Left colon (tissue), 2 donors: ENCODE results near the gene AKIRIN2. TPM values are rescaled to one million over a fixed set of nuclear protein-coding genes. Genes with fewer than 3 reads are reported as not detected.
"Not testable (repeated sequence)": the region's sequence is repeated elsewhere in the genome, so short reads cannot be mapped to it uniquely, and the experiment has no call there.

Experiments
- ATAC-seq: fragments of 200-7000 bp; cut with Tn5 transposase; one replicate; pipeline ENCODE4 v1.9.1; 2020; ENCODE audit warnings: mild to moderate bottlenecking, moderate library complexity
- DNase-seq, 2 donors: peaks; one replicate each; pipeline ENCODE4 v3.0.0-alpha.2; 2020
- intact Hi-C, 2 donors: fragments of 100-400 bp; cut with DNase I in 1 of 2; cut with micrococcal nuclease in 1 of 2; formaldehyde crosslinking; loops; one replicate each; pipeline versions ENCODE4 v1.11.2 to v1.14.0; 2022; cut with DNase I, micrococcal nuclease
- total RNA-seq, 2 donors: library from RNA; stranded (reverse); fragmentation: NEBNext Ultra II Directional; extraction: Animal tissue kit (Norgen Biotek cat#: 25700); gene quantifications; one replicate each; pipeline ENCODE4 v1.2.1, GENCODE V29; 2021
- donor health status: DM: no; HTN: no; CAD: no.
- donor health status: DM: yes; HTN: yes; CAD: no.

The AKIRIN2 gene
- total RNA-seq, 2 donors from 2014 or later: 30.4 to 40.9 TPM

DNA sequence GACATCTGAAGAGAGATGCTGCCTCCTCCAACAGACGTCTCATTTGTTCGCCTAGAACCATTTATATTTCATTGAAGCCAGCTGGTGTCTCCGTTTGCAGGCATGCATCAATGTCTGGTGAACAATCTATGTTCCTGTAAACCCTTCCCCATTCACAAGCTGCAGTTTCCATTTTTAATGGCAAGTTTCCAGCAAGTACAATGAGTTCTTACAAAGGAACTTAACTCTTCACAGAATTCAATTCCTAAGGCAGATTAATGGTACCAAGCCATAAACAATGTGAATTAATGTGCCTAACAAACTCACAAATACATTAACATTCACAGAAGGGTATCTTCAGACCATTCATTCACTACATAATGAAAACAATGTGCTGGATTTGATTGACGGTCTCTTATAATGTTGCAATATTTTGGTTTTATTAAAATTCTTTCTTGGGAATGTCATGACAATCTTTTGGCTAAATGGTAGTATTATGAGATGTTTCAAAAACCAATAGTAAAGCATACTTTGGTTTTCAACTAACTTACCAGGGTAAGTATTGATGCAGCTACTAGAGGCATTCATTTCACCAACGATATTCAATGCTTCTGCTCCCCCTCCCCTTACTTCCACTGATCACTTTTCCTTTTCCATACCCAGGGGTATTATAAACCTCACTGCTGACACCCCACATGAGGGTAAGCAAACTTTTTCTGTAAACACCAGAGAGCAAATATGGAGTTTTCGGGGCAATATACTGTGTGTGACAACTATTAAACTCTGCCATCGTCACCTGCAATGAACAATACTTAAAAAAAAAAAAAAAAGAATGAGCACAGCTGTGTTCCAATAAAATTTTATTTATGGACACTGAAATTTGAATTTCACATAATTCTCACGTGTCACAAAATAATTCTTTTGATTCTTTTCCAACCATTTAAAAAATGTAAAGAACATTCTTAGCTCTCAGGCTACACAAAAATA, 4.2 kb downstream of the AKIRIN2 start:
- DNase-seq (no peak), ATAC-seq (no peak)
- intact Hi-C loops: no loop called here

DNA sequence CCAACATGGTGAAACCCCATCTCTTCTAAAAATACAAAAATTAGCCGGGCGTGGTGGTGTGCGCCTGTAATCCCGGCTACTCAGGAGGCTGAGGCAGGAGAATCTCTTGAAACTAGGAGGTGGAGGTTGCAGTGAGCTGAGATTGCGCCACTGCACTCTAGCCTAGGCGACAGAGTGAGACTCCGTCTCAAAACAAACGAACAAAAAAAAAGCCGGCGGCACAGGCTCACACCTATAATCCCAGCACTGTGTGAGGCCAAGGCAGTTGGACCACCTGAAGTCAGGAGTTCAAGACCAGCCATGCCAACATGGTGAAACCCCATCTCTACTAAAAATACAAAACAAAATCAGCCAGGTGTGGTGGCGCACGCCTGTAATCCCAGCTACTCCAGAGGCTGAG, 5.2 kb downstream of the AKIRIN2 start:
- DNase-seq, ATAC-seq, intact Hi-C loops: not testable (repeated sequence)

DNA sequence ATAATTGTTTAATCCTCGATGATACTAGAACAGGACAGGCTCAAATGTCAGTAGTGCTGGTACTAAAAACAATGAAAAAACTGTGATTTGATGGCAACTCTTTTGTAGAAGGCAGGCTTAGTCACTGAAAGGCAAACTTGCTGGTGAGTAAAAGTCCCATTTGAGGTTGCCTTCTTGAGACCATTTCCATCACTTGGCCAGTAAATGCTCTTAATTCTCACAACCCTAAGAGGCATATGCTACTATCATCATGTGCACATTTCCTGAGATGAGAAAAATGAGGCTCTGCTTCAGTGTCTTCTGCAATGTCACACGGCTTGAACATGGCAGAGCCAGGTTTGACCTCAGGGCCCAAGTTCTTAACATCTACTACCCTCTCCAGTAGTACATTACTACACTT, 9.9 kb downstream of the AKIRIN2 start:
- no peak for ATAC-seq
- no peak for DNase-seq
- intact Hi-C loops: no loop called here

DNA sequence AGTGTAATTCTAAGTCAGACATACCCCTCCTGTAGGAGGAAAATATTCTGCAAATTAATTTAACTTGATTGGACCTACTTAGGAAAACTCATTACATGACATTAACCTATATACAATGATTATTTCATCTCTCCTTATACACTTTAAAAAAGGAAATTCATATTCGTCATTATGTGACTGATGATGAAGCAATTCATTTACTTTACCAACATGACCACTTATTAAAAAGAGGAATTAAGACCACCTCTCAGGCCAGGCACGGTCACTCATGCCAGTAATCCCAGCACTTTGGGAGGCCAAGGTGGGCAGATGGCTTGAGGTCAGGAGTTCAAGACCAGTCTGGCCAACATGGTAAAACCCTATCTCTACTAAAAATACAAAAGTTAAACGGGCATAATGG, 11.6 kb downstream of the AKIRIN2 start:
- DNase-seq (no peak), ATAC-seq (no peak)
- intact Hi-C loops: no loop called here

DNA sequence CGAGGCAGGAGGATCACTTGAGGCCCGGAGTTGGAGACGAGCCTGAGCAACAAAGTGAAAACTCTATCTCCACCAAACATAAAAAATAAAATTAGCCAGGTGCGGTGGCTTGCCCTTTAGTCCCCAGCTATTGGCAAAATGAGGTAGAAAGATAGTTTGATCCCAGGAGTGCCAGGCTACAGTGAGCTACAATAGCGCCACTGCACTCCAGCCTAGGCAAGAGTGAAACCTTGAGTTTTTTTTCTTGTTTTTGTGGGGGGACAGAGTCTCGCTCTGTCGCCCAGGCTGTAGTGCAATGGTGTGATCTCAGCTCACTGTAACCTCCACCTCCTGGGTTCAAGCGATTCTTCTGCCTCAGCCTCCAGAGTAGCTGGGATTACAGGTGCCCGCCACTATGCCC, 14.1 kb downstream of the AKIRIN2 start:
- DNase-seq, intact Hi-C loops, ATAC-seq: not testable (repeated sequence)

DNA sequence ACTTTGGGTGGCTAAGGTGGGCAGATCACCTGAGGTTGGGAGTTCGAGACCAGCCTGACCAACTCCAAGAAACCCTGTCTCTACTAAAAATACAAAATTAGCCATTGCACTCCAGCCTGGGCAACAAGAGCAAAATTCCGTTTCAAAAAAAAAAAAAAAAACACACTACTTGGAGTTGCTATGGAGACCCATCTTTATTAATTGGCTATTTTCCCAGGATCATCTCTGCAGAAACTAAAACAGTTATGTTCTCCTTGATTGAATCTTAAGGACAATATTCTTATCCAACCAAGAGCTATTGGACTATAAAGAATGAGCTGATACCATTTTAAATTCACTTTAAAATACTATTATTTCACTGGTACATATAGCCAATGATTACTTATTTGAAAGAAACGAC, 14.7 kb downstream of the AKIRIN2 start:
- DNase-seq (no peak), ATAC-seq (no peak)
- intact Hi-C loops: no loop called here

DNA sequence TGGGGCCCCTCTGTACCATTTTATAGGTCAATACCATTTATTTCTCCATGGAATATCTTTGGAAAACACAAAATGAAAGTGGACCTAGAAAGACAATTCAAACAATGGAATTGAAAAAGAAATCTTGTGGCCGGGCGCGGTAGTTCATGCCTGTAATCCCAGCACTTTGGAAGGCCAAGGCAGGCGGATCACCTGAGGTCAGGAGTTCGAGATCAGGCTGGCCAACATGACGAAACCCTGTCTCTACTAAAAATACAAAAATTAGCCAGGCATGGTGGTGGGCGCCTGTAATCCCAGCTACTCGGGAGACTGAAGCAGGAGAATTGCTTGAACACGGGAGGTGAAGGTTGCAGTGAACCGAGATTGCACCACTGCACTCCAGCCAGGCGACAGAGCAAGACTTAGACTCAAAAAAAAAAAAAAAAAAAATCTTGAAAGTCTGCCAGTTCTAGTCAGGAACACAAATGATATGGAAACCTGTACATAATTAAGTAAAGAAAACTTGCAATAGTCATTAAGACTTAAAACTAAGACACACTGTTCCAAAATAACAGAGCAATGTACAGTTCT, 15.3 kb downstream of the AKIRIN2 start:
- DNase-seq, intact Hi-C loops, ATAC-seq: not testable (repeated sequence)

DNA sequence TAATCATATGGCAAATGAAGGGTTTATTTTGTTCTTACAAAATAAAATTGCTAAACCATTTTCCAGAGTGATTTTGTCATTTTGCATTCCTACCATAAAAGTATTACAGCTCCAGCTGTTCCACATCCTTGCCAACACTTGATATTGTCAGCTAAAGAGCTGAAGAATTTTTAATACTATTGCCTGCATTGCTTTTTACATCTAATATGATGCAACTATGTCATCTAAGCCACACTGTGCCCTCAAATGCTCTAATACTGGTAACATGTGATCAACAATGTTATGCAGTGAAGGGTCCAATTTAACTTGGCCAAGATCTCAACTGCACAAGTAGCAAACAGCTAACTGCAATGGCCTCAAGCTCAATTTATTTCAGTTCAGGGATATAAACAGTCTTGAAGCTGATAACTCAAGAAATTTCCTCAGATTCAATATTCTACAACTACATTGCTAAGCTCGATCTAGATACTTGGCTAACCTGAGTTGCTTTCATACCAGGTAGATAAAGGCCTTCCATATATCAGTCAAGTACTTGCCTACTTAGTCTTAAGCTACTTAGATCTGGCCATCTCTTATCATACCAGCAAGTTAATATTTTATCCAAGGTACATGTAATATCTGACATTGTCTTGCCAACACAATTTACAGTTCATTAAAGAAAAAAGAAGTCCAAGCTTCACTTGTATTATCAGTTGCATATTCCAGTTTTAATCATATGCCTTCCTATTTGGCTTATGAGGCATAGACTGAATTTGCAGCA, 17.0 kb downstream of the AKIRIN2 start:
- intact Hi-C loops: no loop called here
- DNase-seq (no peak), ATAC-seq (peak; percentile 49)

DNA sequence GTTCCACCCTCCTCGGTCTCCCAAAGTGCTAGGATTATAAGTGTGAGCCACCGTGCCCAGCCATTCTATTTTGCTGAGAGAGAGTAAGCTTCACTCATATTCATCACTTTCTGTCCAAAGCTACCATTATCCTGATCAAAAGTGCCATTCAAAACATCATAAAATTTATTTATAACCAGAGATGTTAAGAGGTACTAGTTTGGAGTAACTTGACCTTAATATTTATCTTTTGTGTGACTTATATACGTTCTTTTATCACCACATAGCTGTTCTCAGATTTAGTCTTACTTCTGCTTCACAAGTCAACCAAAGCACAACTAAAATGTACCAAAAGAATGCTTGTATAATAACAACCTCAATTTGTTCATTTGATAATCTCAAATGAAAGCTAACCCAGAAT, 18.1 kb downstream of the AKIRIN2 start:
- no peak for DNase-seq
- no peak for ATAC-seq
- intact Hi-C loops: no loop called here

DNA sequence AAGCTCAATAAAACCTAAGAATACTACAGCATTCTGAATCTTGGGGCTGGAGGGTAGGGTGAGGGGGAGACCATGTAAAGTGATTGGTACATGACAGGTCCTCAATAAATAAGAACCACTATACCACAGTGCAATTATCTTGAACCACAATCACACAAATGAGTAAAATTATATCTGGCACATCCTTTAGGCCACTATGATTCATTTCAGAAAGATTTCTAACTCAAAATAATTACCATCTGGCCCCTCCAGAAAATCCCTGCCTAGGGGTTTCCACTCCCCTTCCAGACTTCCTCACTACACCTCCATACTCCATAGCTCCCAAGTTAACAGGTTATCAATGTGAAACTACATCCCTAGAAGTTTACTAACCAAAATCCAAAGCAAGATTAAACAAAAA, 19.7 kb downstream of the AKIRIN2 start:
- ATAC-seq (no peak), DNase-seq (no peak)
- intact Hi-C loops: no loop called here

DNA sequence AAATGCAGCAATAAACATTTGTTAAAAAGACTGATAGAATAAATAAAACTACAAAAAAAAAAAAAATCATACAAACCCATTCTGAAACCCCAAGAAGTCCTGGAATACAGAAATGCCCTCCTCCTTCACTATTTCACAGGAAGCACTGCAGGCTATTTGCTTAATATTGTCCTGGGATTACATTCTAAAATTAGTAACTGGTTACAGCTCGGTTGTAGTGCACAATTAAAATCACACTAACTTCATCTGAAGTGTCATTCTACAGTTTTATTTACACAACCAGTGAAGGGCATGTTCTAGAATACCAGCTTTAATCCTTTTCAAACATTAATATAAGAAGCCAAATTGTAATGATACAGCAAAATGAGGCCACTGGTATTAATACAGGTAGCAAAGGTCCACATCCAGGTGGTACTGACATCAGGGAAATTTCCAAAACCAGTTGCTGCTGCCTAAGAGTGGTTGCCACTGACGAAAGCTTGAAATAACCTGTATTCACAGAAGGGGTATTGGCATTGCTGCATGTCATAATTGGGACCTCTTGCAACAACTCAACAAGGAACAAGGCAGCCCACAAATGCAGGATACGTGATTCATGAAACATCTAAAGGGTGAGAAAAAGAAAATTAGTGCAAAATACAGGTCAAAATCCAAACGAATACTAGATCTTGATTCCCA, 26.9 kb downstream of the AKIRIN2 start:
- intact Hi-C loops: no loop called here
- DNase-seq: no peak
- no peak for ATAC-seq

DNA sequence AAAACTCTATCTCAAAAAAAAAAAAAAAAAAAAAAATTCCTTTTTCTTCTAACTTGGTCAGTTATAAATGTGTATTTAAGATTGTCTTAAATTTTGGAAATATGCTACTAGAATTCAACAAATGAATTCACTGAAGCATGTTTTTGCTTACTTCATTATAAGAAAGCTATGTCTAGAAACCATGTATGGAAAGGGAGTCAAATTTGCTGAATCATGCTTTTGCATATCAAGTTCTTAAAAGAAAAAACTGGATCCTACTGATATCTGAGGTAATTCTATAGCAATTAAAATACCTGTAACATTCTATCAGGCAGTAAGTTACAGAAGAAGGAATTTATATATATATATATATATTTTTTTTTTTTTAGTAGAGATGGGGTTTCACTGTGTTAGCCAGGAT, 27.7 kb downstream of the AKIRIN2 start:
- intact Hi-C loops: no loop called here
- no peak for DNase-seq
- no peak for ATAC-seq

DNA sequence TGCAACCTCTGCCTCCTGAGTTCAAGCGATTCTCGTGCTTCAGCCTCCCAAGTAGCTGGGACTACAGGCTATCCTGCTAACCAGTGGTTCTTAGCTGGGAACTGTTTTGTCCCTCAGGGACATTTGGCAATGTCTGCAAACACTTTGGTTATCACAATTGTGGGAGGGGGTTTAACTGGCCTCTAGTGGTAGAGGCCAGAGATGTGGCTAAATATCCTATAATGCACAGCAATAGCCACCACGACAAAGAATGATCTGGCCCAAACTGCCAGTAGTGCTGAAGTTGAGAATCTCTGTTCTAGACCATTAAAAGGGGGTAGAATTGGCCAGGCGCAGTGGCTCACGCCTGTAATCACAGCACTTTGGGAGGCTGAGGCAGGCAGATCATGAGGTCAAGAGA, 28.8 kb downstream of the AKIRIN2 start:
- DNase-seq (no peak), ATAC-seq (no peak)
- intact Hi-C loops: no loop called here

DNA sequence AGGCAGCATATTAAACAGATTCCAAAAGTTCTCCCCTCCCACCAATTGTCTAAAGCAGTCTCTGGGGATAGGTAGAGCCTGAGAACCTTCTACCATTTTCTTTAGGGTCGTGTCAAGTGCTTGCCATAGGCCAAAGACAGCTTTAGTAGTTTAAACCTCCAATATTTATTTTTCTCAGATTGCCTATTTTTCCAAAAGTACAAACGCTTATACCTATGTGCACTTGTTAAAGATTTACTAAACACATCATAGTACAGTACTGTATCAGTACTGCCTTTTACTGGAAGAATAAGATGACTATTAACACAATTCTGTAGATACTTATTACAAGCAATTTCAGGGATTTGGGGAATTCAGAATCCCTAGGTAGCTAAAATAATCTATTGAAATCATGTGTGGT, 29.4 kb downstream of the AKIRIN2 start:
- no peak for DNase-seq
- intact Hi-C loops: no loop called here
- ATAC-seq: no peak

DNA sequence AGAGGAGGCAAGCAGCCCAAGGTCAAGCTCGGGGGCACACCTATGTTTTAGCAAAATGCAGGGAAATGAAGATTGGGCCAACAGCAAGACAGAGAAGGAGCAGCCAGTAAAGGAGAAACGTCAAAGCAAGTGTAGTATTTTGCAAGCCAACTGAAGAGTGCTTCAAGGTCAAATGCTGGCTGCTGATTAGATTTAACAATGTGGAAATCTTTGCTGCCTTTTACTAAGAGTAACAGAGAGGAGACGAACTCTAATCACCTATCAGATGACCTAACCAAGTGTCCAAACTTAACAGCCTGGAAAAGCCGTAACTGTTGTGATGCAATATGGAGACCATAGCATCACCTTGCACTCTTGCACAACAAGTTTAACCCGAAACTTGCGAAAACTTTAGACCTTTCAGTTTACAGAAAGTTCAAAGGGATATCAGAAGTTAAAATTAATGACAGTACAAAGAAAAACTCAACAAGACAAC, 30.4 kb downstream of the AKIRIN2 start:
- intact Hi-C loops: no loop called here
- ATAC-seq (no peak), DNase-seq (no peak)

DNA sequence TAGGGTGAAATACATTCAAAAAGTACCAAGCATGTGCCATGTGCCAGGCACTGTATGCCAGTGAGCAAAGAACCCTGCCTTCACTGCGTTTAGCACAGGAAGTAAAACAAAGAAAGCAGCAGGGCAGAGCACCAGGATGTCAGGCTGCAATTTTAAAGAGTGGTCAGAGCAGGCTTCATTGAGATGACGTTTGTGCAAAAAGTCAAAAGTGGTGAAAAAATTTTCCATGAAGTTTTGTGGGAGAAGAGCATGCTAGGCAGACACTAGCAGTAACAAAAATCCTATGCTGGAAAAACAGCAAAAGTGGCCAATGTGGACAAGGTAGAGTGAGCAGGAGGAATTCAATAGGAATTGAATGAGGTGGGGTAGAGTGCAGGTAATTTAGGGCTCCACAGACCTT, 31.3 kb downstream of the AKIRIN2 start:
- intact Hi-C loops: no loop called here
- no peak for ATAC-seq
- DNase-seq: no peak

DNA sequence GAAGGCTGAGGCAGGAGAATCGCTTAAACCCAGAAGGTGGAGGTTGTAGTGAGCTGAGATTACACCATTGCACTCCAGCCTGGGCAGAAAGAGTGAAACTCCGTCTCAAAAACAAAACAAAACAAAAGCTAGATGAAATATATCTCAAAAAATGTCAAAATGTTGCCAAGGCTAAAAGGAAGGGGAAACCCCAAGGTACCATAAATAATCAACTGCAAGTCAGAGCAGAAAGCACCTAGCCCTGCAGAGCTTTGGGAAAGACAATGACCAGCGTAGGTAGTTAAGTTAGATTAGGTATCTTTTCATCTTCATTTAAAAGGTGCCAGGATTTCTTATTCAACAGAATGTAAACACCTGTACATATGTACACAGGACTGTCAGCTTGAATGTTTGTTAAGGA, 33.0 kb downstream of the AKIRIN2 start:
- DNase-seq (no peak), ATAC-seq (no peak)
- intact Hi-C loops: no loop called here

DNA sequence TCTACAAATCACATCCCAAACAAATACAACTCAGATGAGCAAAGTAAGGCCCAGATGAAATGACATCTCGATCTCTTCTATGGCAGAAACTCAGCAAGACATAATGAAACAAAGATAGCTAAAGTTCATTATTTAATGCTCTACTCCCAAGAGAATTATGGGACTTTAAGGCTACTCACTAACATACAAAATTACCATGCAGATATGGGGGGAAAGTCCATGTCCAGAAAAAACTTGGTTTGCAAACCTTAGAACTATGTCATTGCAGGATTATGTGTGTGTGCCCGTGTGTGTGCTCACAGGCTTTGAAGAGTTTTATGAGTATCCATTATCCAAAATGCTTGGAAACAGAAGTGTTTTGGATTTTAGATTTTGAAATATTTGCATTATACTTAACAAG, 34.0 kb downstream of the AKIRIN2 start:
- ATAC-seq (no peak), DNase-seq (no peak)
- intact Hi-C loops: no loop called here

DNA sequence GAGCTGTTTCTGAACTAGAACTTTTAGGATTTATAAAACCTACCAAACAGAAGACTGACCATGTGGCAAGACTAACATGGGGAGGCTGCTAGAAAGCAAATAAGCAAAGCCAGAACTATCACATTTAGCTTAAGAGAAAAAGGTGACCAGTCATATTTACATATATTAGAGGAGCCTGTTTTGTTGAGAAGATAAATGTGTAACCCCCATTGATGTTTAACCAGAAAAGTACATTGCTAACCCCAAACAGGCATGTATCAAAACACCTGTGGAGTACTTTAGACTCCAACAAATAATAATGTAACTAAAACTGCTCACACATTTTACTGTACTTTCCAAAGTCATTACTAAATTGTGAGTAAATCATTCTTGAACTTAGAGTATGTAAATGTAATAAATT, 35.0 kb downstream of the AKIRIN2 start:
- intact Hi-C loops: no loop called here
- ATAC-seq: no peak
- no peak for DNase-seq
